Measurements from ENCODE around the gene PPP1R12A. TPM values are rescaled to one million over a fixed set of nuclear protein-coding genes. Genes with fewer than 3 reads are reported as not detected.
"Not testable (repeated sequence)": the region's sequence is repeated elsewhere in the genome, so short reads cannot be mapped to it uniquely, and the experiment has no call there.

The PPP1R12A gene
- polyA plus RNA-seq (2013, experiment 1 of 2; ENCODE audit: insufficient read length): 77.9 TPM
- polyA plus RNA-seq (2013, experiment 2 of 2; ENCODE audit: insufficient read length): 115 TPM

GRCh38 chr12:79935021-79935623 is at the start of gene PPP1R12A:
Gene PPP1R12A, minus strand, starts transcription at chr12:79935097. Its CDS starts 166 bp downstream, at chr12:79934931.
- peak; percentile 98 for DNase-seq

GRCh38 chr12:79983986-79984620 is 49.2 kb upstream of the PPP1R12A start:
- DNase-seq: peak; percentile 68

GRCh38 chr12:79983492-79983891 is 48.6 kb upstream of the PPP1R12A start:
- DNase-seq: peak; percentile 95

- DNase-seq: peak; percentile 53
Measured at GRCh38 chr12:79982086-79983062, 47.5 kb upstream of the PPP1R12A start.

- no peak for DNase-seq
Measured at GRCh38 chr12:79978692-79979091, 43.8 kb upstream of the PPP1R12A start.

GRCh38 chr12:79977856-79978460 is 43.1 kb upstream of the PPP1R12A start:
- DNase-seq: peak; percentile 83

GRCh38 chr12:79975143-79975542 is 40.2 kb upstream of the PPP1R12A start:
- no peak for DNase-seq

GRCh38 chr12:79973801-79974200 is 38.9 kb upstream of the PPP1R12A start:
- no peak for DNase-seq

- no peak for DNase-seq
Measured at GRCh38 chr12:79964100-79964627, 29.3 kb upstream of the PPP1R12A start.

- no peak for DNase-seq
Measured at GRCh38 chr12:79961411-79961810, 26.5 kb upstream of the PPP1R12A start.

GRCh38 chr12:79959484-79959883 is 24.6 kb upstream of the PPP1R12A start:
- DNase-seq: no peak

GRCh38 chr12:79956896-79957295 is 22.0 kb upstream of the PPP1R12A start:
- peak; percentile 22 for DNase-seq

- no peak for DNase-seq
Measured at GRCh38 chr12:79955561-79955960, 20.7 kb upstream of the PPP1R12A start.

GRCh38 chr12:79954037-79954610 is 19.2 kb upstream of the PPP1R12A start:
- peak; percentile 47 for DNase-seq

GRCh38 chr12:79949098-79949497 is 14.2 kb upstream of the PPP1R12A start:
- no peak for DNase-seq

GRCh38 chr12:79945433-79945832 is 10.5 kb upstream of the PPP1R12A start:
- no peak for DNase-seq

GRCh38 chr12:79944565-79944964 is 9.7 kb upstream of the PPP1R12A start:
- DNase-seq: no peak

- DNase-seq: not testable (repeated sequence)
Measured at GRCh38 chr12:79942846-79943245, 7.9 kb upstream of the PPP1R12A start.

GRCh38 chr12:79939728-79940310 is 4.9 kb upstream of the PPP1R12A start:
- no peak for DNase-seq

- no peak for DNase-seq
Measured at GRCh38 chr12:79938843-79939242, 3.9 kb upstream of the PPP1R12A start.

- no peak for DNase-seq
Measured at GRCh38 chr12:79936670-79937069, 1.8 kb upstream of the PPP1R12A start.
